Activated CD8-positive, alpha-beta T cell treated with anti-CD3 and anti-CD28 coated beads for 36 hours (primary cell): ENCODE measurements around the gene SCLY. TPM values are rescaled to one million over a fixed set of nuclear protein-coding genes. Genes with fewer than 3 reads are reported as not detected.

Experiments
- ATAC-seq: fragments of 200-7000 bp; cut with Tn5 transposase; one replicate; pipeline ENCODE4 v1.10.0; 2021; ENCODE audit warnings: mild to moderate bottlenecking, moderate library complexity
- CTCF ChIA-PET: fragments of 350-600 bp; sonication (Branson Sonifier 250); formaldehyde crosslinking; loops from one replicate; lab custom pipeline; 2021; ENCODE audit warnings: antibody characterized with exemption; lab: Charles Lee
- POLR2A ChIA-PET: fragments of 350-600 bp; sonication (Branson Sonifier 250); formaldehyde crosslinking; loops from one replicate; lab custom pipeline; 2021; ENCODE audit warnings: antibody characterized with exemption; lab: Charles Lee
- DNase-seq: peaks from one replicate; pipeline ENCODE4 v3.0.0-alpha.2; 2020
- H3K27ac Mint-ChIP-seq: one replicate; pipeline ENCODE4 v1.8.0; 2021; ENCODE audit warnings: mild to moderate bottlenecking, mixed read lengths
- H3K27me3 Mint-ChIP-seq: one replicate; pipeline ENCODE4 v1.8.0; 2021; ENCODE audit warnings: mixed read lengths
- H3K36me3 Mint-ChIP-seq: one replicate; pipeline ENCODE4 v1.8.0; 2021; ENCODE audit warnings: low read depth, mixed read lengths
- H3K4me1 Mint-ChIP-seq: one replicate; pipeline ENCODE4 v1.8.0; 2021; ENCODE audit warnings: low read depth, mixed read lengths
- H3K4me3 Mint-ChIP-seq: one replicate; pipeline ENCODE4 v1.8.0; 2021; ENCODE audit warnings: mild to moderate bottlenecking, moderate library complexity, mixed read lengths
- H3K9me3 Mint-ChIP-seq: one replicate; pipeline ENCODE4 v1.8.0; 2021; ENCODE audit warnings: mixed read lengths
- CTCF ChIP-seq: fragments of 200-600 bp; IDR thresholded peaks from one replicate; pipeline ENCODE4 v1.8.0; 2022; ENCODE audit warnings: antibody characterized with exemption, mild to moderate bottlenecking
- intact Hi-C: fragments of 100-400 bp; cut with micrococcal nuclease; formaldehyde crosslinking; loops from one replicate; pipeline ENCODE4 v1.10.0; 2022
- total RNA-seq, 2 experiments: library from RNA; stranded (reverse); gene quantifications; one replicate each; pipeline ENCODE4 v1.2.3, GENCODE V29; 2021

The SCLY gene
- total RNA-seq, 2 experiments from 2014 or later = 77.9 to 93.2 TPM

- H3K27ac Mint-ChIP-seq = no peak overlapping the region
- H3K36me3 Mint-ChIP-seq = peaks cover 3% of the 10 kb centered on the region
- ChIA-PET POLR2A (interaction anchor here (1.0 kb wide), 1 partner anchor 15 kb away, joined by 4 read pairs; no protein-coding TSS in a partner anchor), CTCF (no interaction called here)
- intact Hi-C loops = no loop called here
- no peaks in the 10 kb centered on the region for H3K27me3 Mint-ChIP-seq
- H3K4me3 Mint-ChIP-seq = no peak overlapping the region
- H3K4me1 Mint-ChIP-seq = peaks cover 2% of the 10 kb centered on the region
- no peak for TF ChIP-seq CTCF
- H3K9me3 Mint-ChIP-seq = no peaks in the 10 kb centered on the region
- ATAC-seq (no peak), DNase-seq (no peak)
Observed at GRCh38 chr2:238101891-238102841, 41.4 kb downstream of the SCLY start.

DNA sequence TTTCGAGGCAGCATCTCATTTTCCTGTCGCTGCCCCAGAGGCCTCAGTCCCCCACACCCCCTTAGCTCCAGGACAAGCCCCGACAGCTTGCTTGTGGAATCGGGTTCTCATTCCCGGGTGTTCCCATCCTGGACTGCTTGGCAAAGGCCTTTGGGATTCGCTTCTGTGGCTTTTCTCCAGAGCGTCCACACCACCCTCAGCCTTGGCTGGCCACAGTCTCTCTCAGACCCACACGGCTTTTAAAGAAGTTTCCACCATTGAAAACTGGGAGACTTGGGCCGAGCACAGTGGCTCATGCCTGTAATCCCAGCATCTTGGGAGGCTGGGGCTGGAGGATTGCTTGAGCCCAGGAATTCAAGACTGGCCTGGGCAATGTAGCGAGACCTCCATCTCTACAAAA is 42.1 kb downstream of the SCLY start:
- no peak for TF ChIP-seq CTCF
- intact Hi-C loops = no loop called here
- Mint-ChIP-seq H3K4me3 (no peak overlapping the region), H3K27me3 (no peaks in the 10 kb centered on the region), H3K9me3 (no peaks in the 10 kb centered on the region), H3K4me1 (peaks cover 2% of the 10 kb centered on the region), H3K27ac (no peak overlapping the region), H3K36me3 (peaks cover under 1% of the 10 kb centered on the region)
- ChIA-PET CTCF (no interaction called here), POLR2A (no interaction called here)
- DNase-seq = no peak
- ATAC-seq = no peak

DNA sequence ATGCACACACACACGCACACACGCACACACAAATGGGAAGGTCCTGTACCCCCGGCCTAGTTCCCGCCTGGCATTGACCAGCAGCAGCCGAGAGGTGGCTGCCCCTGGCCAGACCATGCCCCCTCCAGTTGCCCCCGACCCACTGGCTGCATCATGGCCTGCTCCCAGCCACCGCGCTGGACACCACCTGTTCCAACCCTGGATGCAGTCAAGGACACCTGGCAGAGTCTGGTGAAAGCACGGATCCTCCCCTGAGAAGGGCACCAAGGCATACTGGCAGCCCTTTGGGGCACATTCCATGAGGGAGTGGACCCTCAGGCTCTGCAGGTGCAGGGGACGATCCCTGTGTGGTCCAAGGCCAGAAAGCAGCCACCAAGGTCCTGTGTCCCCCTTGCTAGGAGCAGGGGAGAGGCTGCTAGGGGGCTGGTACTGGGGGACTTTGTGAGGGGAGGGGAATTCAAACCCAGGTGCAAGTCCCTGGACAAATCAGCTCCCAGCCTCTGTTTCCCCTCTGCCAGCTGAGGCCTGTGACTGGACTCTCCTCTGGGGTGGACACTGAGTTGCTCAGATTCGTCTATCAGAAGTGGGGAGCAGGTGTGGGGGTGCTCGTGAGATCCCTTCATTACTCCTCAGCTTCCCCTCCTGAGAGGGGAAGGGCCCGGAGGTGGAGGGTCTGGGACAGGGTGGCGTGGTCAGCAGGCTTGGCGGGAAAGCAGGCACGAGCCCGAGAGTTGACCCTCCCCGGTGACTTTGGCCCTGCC is 42.8 kb downstream of the SCLY start:
- no peak for TF ChIP-seq CTCF
- no peak for ATAC-seq
- H3K27me3 Mint-ChIP-seq = no peaks in the 10 kb centered on the region
- H3K4me1 Mint-ChIP-seq = peaks cover 2% of the 10 kb centered on the region
- H3K4me3 Mint-ChIP-seq = no peak overlapping the region
- intact Hi-C loops = no loop called here
- no peaks in the 10 kb centered on the region for H3K9me3 Mint-ChIP-seq
- ChIA-PET CTCF (no interaction called here), POLR2A (no interaction called here)
- DNase-seq = no peak
- H3K36me3 Mint-ChIP-seq = no peaks in the 10 kb centered on the region
- no peak overlapping the region for H3K27ac Mint-ChIP-seq

GRCh38 chr2:238104226-238104690 is 43.5 kb downstream of the SCLY start:
- H3K9me3 Mint-ChIP-seq = no peaks in the 10 kb centered on the region
- ATAC-seq (no peak), DNase-seq (peak; percentile 0)
- ChIA-PET CTCF (no interaction called here), POLR2A (no interaction called here)
- peaks cover 1% of the 10 kb centered on the region for H3K4me1 Mint-ChIP-seq
- no peak overlapping the region for H3K4me3 Mint-ChIP-seq
- no peaks in the 10 kb centered on the region for H3K36me3 Mint-ChIP-seq
- H3K27ac Mint-ChIP-seq = no peak overlapping the region
- no peak for TF ChIP-seq CTCF
- intact Hi-C loops = no loop called here
- no peaks in the 10 kb centered on the region for H3K27me3 Mint-ChIP-seq
